Caco-2 (cell line): ENCODE results near the gene CEBPG. TPM values are rescaled to one million over a fixed set of nuclear protein-coding genes. Genes with fewer than 3 reads are reported as not detected.
A peak's percentile ranks its signal among the peaks of the same experiment; 100 is the strongest.

Experiments
- BruUV-seq: library from RNA; stranded (reverse); fragments of 400-500 nt; replicated peaks from 2 replicates; lab custom pipeline; 2021; lab: Mats Ljungman, UMichigan
- CTCF ChIA-PET: fragments of 300-600 bp; sonication (Branson Sonifier 250); formaldehyde crosslinking; loops from one replicate; lab custom pipeline; 2022; ENCODE audit warnings: antibody characterized with exemption; lab: Charles Lee
- POLR2A ChIA-PET: fragments of 300-600 bp; sonication (Branson Sonifier 250); formaldehyde crosslinking; loops from one replicate; lab custom pipeline; 2022; ENCODE audit warnings: antibody characterized with exemption; lab: Charles Lee
- DNase-seq, 2 experiments: peaks; one replicate each; pipeline versions ENCODE4 v3.0.0 to v3.0.0-alpha.2; 2020 to 2022
- H3K27me3 ChIP-seq: replicated peaks from 2 replicates; pipeline ENCODE4 v1.6.0; 2011; ENCODE audit warnings: low read length; ENCODE audit not compliant: control insufficient read depth, insufficient read depth
- H3K36me3 ChIP-seq: 2 replicates; pipeline ENCODE4 v1.5.1; 2011; ENCODE audit warnings: low read length; ENCODE audit not compliant: control insufficient read depth, insufficient read depth
- H3K4me1 ChIP-seq: fragments of 250-450 bp; sonication (Bioruptor Pico); 2 replicates; pipeline ENCODE4 v1.5.1; 2020; ENCODE audit warnings: mild to moderate bottlenecking
- H3K4me3 ChIP-seq: 2 replicates; pipeline ENCODE4 v1.5.1; 2011; ENCODE audit warnings: low read depth, mild to moderate bottlenecking, control low read depth, low read length
- H3K9me3 ChIP-seq: fragments of 250-450 bp; sonication (Bioruptor Pico); 2 replicates; pipeline ENCODE4 v1.5.1; 2020; ENCODE audit warnings: mild to moderate bottlenecking, moderate library complexity
- H3K27ac Mint-ChIP-seq: one replicate; pipeline ENCODE4 v1.8.0; 2022; ENCODE audit warnings: mixed read lengths; ENCODE audit not compliant: unreplicated experiment
- H3K27me3 Mint-ChIP-seq: one replicate; pipeline ENCODE4 v1.8.0; 2022; ENCODE audit warnings: mixed read lengths; ENCODE audit not compliant: insufficient read depth, unreplicated experiment
- H3K36me3 Mint-ChIP-seq: one replicate; pipeline ENCODE4 v1.8.0; 2022; ENCODE audit warnings: mild to moderate bottlenecking, mixed read lengths; ENCODE audit not compliant: insufficient read depth, unreplicated experiment
- H3K4me1 Mint-ChIP-seq: one replicate; pipeline ENCODE4 v1.8.0; 2022; ENCODE audit warnings: low read depth, mixed read lengths; ENCODE audit not compliant: unreplicated experiment
- H3K4me3 Mint-ChIP-seq: one replicate; pipeline ENCODE4 v1.8.0; 2022; ENCODE audit warnings: mild to moderate bottlenecking, moderate library complexity, mixed read lengths; ENCODE audit not compliant: unreplicated experiment
- H3K9me3 Mint-ChIP-seq: one replicate; pipeline ENCODE4 v1.8.0; 2022; ENCODE audit warnings: mixed read lengths; ENCODE audit not compliant: unreplicated experiment
- intact Hi-C: fragments of 100-400 bp; cut with micrococcal nuclease; formaldehyde crosslinking; loops from one replicate; pipeline ENCODE4 v1.10.0; 2022; ENCODE audit not compliant: unreplicated experiment
- total RNA-seq: library from RNA; stranded (reverse); gene quantifications from 2 replicates; pipeline ENCODE4 v1.2.3, GENCODE V29; 2022
- TF ChIP-seq, protein P1 (sequence below), 2 experiments: fragments of 200-600 bp in 1 of 2; IDR thresholded peaks; 1 replicate in 1 of 2; 2 replicates in 1 of 2; pipeline versions ENCODE4 v1.5.1 to v1.8.0; 2011 to 2022; ENCODE audit warnings: antibody characterized with exemption in 1 of 2, control low read depth in 1 of 2, inconsistent platforms in 1 of 2, low read depth in 1 of 2, low read length in 1 of 2, mild to moderate bottlenecking in 1 of 2, moderate library complexity in 1 of 2; ENCODE audit not compliant: insufficient read depth in 1 of 2, severe bottlenecking in 1 of 2, unreplicated experiment in 1 of 2

The CEBPG gene
- total RNA-seq, 1 experiment from 2014 or later: 79.4 TPM

DNA sequence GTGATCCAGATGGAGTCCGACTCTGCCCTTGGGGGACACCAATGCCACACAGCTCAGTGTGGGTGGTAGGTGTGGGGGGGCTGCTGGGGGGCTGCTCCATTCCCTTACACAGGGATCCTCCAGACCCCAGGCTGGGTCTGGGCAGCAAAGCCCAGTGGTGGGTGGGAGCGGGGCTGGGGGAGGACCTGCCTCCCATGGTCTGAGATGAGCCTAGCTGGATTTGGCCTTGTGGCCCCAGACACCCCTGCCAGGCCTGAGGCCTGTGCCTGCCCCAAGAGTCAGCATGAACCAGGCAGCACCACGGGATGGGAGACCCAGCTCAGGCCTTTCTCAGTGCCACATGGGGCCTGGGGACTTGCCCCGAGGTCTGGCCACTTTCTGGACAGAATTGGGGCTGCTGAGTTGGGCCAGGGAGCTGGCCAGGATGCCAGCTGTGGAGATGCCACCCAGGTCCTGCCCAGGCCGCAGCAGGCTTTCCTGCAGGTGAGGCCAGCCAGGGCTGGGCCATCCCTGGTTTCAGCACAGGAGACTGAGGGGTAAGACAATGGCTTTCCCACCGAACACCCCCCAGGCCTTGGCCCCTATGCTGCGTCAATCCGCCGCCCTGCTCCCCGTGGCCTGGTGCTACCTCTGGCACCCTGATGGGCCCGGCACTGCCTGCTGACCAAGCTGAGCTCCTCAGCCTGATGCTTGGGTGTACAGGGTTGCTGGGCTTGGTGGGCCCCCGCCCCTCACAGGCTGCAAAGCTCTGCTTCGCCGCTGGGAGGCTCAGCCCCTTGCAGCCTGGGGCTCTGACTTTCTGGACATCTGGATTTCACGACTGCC, 24.2 kb downstream of the CEBPG start:
- BruUV-seq: no TSS peak
- no peaks in the 10 kb centered on the region for H3K36me3 ChIP-seq
- no peak overlapping the region for H3K27ac Mint-ChIP-seq
- peaks cover 34% of the 10 kb centered on the region for H3K36me3 Mint-ChIP-seq
- DNase-seq: peak; percentile 30 to 42
- CTCF ChIA-PET: interaction anchor here (0.5 to 1.5 kb wide), 12 partner anchors 9 to 380 kb away, joined by 3 to 4 read pairs (median 3); partner anchors contain the start of genes CEBPA and CEBPG
- TF ChIP-seq, protein P1, sequence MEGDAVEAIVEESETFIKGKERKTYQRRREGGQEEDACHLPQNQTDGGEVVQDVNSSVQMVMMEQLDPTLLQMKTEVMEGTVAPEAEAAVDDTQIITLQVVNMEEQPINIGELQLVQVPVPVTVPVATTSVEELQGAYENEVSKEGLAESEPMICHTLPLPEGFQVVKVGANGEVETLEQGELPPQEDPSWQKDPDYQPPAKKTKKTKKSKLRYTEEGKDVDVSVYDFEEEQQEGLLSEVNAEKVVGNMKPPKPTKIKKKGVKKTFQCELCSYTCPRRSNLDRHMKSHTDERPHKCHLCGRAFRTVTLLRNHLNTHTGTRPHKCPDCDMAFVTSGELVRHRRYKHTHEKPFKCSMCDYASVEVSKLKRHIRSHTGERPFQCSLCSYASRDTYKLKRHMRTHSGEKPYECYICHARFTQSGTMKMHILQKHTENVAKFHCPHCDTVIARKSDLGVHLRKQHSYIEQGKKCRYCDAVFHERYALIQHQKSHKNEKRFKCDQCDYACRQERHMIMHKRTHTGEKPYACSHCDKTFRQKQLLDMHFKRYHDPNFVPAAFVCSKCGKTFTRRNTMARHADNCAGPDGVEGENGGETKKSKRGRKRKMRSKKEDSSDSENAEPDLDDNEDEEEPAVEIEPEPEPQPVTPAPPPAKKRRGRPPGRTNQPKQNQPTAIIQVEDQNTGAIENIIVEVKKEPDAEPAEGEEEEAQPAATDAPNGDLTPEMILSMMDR (IDR thresholded peaks at IDR 0.05; ENCODE audit: insufficient read depth in 1 of 2, low read depth in 1 of 2, low read length in 1 of 2, severe bottlenecking in 1 of 2, unreplicated experiment in 1 of 2): peak; percentile 34 to 49
- H3K4me3 Mint-ChIP-seq: no peak overlapping the region
- POLR2A ChIA-PET: interaction anchor here (0.6 kb wide), 1 partner anchor 14 kb away, joined by 5 read pairs; no protein-coding TSS in a partner anchor
- H3K9me3 ChIP-seq: no peaks in the 10 kb centered on the region
- H3K27me3 ChIP-seq: no peaks in the 10 kb centered on the region
- H3K4me3 ChIP-seq: no peak overlapping the region
- intact Hi-C loops: no loop called here
- no peaks in the 10 kb centered on the region for H3K27me3 Mint-ChIP-seq
- H3K4me1 Mint-ChIP-seq: peaks cover 22% of the 10 kb centered on the region
- H3K9me3 Mint-ChIP-seq: no peaks in the 10 kb centered on the region
- H3K4me1 ChIP-seq: peaks cover 26% of the 10 kb centered on the region

DNA sequence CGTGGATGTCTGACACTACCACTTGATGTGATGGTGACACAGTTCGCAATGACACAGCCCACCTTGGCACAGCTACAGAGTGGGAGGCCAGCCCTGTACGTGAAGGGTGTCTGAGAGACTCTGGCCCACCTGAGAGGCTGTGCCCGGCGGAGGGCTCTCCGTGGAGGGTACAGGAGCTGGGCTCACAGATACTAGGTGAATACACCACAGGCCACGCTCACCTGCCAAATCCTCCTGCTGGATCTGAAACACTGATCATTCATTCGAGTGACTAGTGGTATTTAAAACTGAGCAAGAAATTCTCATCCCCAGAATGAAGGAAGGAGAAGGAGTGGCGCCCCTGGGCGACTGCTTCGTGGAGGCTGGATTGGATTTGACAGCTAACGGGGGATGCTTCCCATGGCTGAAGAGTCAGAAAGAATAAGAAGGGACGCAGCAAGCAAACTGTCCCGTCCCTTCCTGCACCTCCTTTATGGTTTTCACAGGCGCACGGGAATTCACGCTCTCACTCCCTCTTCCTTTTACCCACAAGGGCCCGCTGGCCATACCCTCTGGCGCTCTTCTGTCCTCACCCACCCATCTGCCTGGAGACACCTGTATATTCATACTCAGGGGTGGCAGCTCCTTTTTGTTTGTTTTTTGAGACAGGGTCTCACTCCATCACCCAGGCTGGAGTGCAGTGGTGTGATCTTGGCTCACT, 25.0 kb downstream of the CEBPG start:
- peaks cover 39% of the 10 kb centered on the region for H3K36me3 Mint-ChIP-seq
- BruUV-seq: no TSS peak
- H3K4me1 Mint-ChIP-seq: peaks cover 30% of the 10 kb centered on the region
- CTCF ChIA-PET: interaction anchor here (0.7 to 1.5 kb wide), 7 partner anchors 10 to 379 kb away, joined by 3 to 4 read pairs (median 3); partner anchors contain the start of genes CEBPA and CEBPG
- intact Hi-C loops: no loop called here
- H3K4me1 ChIP-seq: peaks cover 33% of the 10 kb centered on the region
- no peak overlapping the region for H3K4me3 ChIP-seq
- no peaks in the 10 kb centered on the region for H3K9me3 ChIP-seq
- H3K27ac Mint-ChIP-seq: no peak overlapping the region
- no peaks in the 10 kb centered on the region for H3K27me3 ChIP-seq
- peak in 1 of 2 experiments; percentile 17 for DNase-seq
- TF ChIP-seq, protein P1 (IDR thresholded peaks at IDR 0.05; ENCODE audit: insufficient read depth in 1 of 2, low read depth in 1 of 2, low read length in 1 of 2, severe bottlenecking in 1 of 2, unreplicated experiment in 1 of 2): peak in 1 of 2 experiments; percentile 7
- POLR2A ChIA-PET: no interaction called here
- no peaks in the 10 kb centered on the region for H3K36me3 ChIP-seq
- no peaks in the 10 kb centered on the region for H3K27me3 Mint-ChIP-seq
- H3K9me3 Mint-ChIP-seq: no peaks in the 10 kb centered on the region
- H3K4me3 Mint-ChIP-seq: no peak overlapping the region

DNA sequence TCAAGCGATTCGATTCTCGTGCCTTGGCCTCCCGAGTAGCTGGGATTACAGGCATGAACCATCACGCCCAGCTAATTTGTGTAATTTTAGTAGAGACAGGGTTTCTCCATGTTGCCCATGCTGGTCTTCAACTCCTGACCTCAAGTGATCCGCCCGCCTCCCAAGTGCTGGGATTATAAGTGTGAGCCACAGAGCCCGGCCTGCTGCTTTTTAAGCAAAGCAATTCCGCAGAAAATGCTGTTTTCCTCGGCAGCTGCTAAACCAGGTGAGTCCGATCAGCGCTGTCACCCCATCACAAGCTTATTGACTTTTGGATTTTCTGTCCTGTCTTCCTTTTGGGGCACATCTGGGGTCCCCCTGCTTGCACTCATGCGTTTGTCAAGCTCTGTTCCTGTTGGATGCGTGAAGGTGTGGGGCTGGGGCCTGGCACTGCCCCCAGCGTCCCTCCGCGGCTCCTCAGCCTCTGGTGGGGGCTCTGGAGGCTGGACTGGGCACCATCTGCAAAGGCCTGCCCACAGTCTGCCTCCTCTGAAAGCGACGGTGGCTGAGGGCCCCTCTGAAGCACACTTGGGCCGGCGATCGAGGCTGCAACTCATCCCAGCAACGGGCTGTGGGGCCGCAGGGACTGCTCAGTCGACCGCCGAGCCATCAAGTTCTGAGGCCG, 25.7 kb downstream of the CEBPG start:
- Histone ChIP-seq H3K4me1 (peaks cover 38% of the 10 kb centered on the region), H3K27me3 (no peaks in the 10 kb centered on the region), H3K9me3 (no peaks in the 10 kb centered on the region), H3K36me3 (no peaks in the 10 kb centered on the region), H3K4me3 (no peak overlapping the region)
- H3K36me3 Mint-ChIP-seq: peaks cover 41% of the 10 kb centered on the region
- ChIA-PET POLR2A (interaction anchor here (0.6 kb wide), 1 partner anchor 1530 kb away, joined by 6 read pairs; no protein-coding TSS in a partner anchor), CTCF (interaction anchor here (0.6 to 1.5 kb wide), 4 partner anchors 26 to 349 kb away, joined by 3 to 4 read pairs (median 4); partner anchors contain the start of gene CEBPG)
- peak overlapping the region; percentile 84 for H3K27ac Mint-ChIP-seq
- no peaks in the 10 kb centered on the region for H3K9me3 Mint-ChIP-seq
- intact Hi-C loops: no loop called here
- no peak overlapping the region for H3K4me3 Mint-ChIP-seq
- TF ChIP-seq, protein P1 (IDR thresholded peaks at IDR 0.05; ENCODE audit: insufficient read depth in 1 of 2, low read depth in 1 of 2, low read length in 1 of 2, severe bottlenecking in 1 of 2, unreplicated experiment in 1 of 2): no peak
- H3K27me3 Mint-ChIP-seq: no peaks in the 10 kb centered on the region
- no TSS peak for BruUV-seq
- peaks cover 32% of the 10 kb centered on the region for H3K4me1 Mint-ChIP-seq
- no peak for DNase-seq
